Measurements from ENCODE around the gene MUC22.

- TF ChIP-seq POLR2A (IDR thresholded peaks at IDR 0.05) (no peak), CTCF (IDR thresholded peaks at IDR 0.05) (no peak)
These were observed 24.8 kb upstream of the MUC22 start for GRCh38 chr6:30985490-30985889.
